HG03135 (cell line): Measurements from ENCODE around the gene CRHBP.

Experiments
- ATAC-seq: cut with Tn5 transposase; IDR thresholded peaks from one replicate; pipeline ENCODE4 v1.9.1; 2021; ENCODE audit warnings: mild to moderate bottlenecking, moderate library complexity; ENCODE audit not compliant: unreplicated experiment

Gene CRHBP

DNA sequence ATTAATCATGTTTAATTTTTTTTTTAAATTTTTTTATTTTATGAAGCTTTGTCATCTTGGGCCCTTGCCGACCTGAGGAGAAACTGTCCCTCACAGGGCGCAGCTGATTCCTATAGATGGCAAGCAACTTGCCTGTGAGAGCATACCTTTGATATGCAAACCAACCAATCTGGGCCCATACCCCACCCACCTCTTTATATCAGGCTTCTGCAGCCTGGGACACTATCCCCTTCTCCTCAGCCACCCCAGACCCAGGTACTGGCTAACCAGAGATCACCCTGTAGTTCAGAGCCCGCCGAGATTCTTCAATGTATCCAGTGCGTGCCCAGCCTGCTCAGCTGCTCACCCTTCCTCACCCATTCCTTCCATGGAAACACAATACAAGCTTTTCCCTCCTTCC is 58.7 kb downstream of the CRHBP start:
- no peak for ATAC-seq

- no peak for ATAC-seq
These were observed 59.8 kb downstream of the CRHBP start for GRCh38 chr5:77012601-77013000.

DNA sequence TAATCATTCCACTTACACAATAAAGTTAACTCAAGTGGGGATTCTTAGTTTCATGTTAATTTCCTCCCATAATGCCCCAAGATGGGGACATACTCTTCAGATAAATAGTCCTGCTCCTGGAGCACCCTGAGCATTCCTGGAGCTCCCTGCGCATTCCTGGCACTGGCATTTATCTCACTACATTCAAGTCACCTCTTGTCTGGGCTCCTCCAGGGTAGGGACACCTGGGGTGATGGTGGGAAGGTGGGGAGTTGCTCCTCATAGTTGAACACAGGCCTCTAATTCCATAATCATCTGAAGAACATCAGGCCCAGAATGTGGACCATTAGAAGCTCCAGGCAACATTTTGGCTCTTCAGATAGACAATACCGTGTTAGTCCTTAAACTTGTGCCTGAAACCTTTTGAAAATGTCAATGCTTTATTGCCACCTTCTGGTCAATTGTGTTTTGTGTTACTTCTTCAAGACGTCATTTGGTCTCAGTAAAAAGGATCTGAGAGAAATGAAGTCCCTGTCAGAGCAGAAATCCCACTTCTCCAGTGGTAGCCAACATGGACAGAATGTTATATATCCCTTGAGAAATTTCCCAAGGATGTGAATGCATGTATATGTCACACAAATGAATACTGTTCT is 63.2 kb downstream of the CRHBP start:
- ATAC-seq, result no peak

DNA sequence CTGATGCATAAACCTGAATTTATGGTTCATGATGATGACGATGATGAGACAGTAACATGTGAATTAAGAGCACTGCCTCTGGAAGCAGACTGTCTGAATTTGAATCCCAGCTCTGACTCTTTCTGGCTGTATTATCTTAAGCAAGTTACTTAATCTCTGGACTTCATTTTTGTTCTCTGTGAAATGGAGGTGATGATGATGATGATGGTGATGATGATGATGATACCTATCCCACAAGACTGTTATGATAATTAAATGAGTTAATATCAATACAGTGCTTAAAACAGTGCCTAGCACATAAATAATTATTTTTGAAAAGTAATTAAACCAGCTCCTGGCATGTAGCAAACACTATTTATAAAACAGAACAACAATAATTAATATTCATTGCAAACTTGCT is 64.1 kb downstream of the CRHBP start:
- ATAC-seq, result no peak

GRCh38 chr5:77017668-77018067 is 64.8 kb downstream of the CRHBP start:
- no peak for ATAC-seq
